Inferior parietal cortex (tissue), 1 donor: ENCODE results near the gene PDP2.
"Not testable (repeated sequence)": the region's sequence is repeated elsewhere in the genome, so short reads cannot be mapped to it uniquely, and the experiment has no call there.

Source experiments
- DNase-seq: peaks from one replicate; pipeline ENCODE4 v3.0.0-alpha.2; 2016; ENCODE audit errors: extremely low spot score

PDP2 gene

GRCh38 chr16:66853261-66854139 lies 26.8 kb upstream of the PDP2 start:
- DNase-seq: no peak

- DNase-seq: no peak
Observed at GRCh38 chr16:66856184-66856730, 24.1 kb upstream of the PDP2 start.

- DNase-seq: no peak
Observed at GRCh38 chr16:66856801-66857200, 23.5 kb upstream of the PDP2 start.

- no peak for DNase-seq
Observed at GRCh38 chr16:66857437-66857836, 22.9 kb upstream of the PDP2 start.

GRCh38 chr16:66858740-66859396 lies 21.4 kb upstream of the PDP2 start:
- DNase-seq: no peak

- DNase-seq: no peak
Observed at GRCh38 chr16:66859397-66860068, 20.8 kb upstream of the PDP2 start.

GRCh38 chr16:66862023-66862520 lies 18.2 kb upstream of the PDP2 start:
- DNase-seq: no peak

- no peak for DNase-seq
Observed at GRCh38 chr16:66863707-66864106, 16.6 kb upstream of the PDP2 start.

- no peak for DNase-seq
Observed at GRCh38 chr16:66869424-66869823, 10.9 kb upstream of the PDP2 start.

GRCh38 chr16:66871363-66871762 lies 9.0 kb upstream of the PDP2 start:
- DNase-seq: not testable (repeated sequence)

- no peak for DNase-seq
Observed at GRCh38 chr16:66871840-66872239, 8.5 kb upstream of the PDP2 start.

- DNase-seq: no peak
Observed at GRCh38 chr16:66872559-66872942, 7.8 kb upstream of the PDP2 start.

GRCh38 chr16:66872943-66873684 lies 7.2 kb upstream of the PDP2 start:
- DNase-seq: peak; percentile 87

- no peak for DNase-seq
Observed at GRCh38 chr16:66873685-66874055, 6.6 kb upstream of the PDP2 start.

GRCh38 chr16:66874079-66874775 lies 6.1 kb upstream of the PDP2 start:
- no peak for DNase-seq

GRCh38 chr16:66878067-66878466 lies 2.2 kb upstream of the PDP2 start:
- no peak for DNase-seq

GRCh38 chr16:66881014-66881417 lies 701 bp downstream of the PDP2 start:
- no peak for DNase-seq

GRCh38 chr16:66881560-66881959 lies 1.2 kb downstream of the PDP2 start:
- no peak for DNase-seq

- no peak for DNase-seq
Observed at GRCh38 chr16:66881964-66882508, 1.7 kb downstream of the PDP2 start.

- DNase-seq: no peak
Observed at GRCh38 chr16:66882702-66883101, 2.4 kb downstream of the PDP2 start.

- DNase-seq: no peak
Observed at GRCh38 chr16:66885491-66885890, 5.2 kb downstream of the PDP2 start.
